Right forelimb (tissue), 1 donor: ENCODE results near the gene SPNS3.
A peak's percentile ranks its signal among the peaks of the same experiment; 100 is the strongest.

Experiments
- DNase-seq: peaks from one replicate; pipeline ENCODE4 v3.0.0-alpha.2; 2018

The SPNS3 gene

DNA sequence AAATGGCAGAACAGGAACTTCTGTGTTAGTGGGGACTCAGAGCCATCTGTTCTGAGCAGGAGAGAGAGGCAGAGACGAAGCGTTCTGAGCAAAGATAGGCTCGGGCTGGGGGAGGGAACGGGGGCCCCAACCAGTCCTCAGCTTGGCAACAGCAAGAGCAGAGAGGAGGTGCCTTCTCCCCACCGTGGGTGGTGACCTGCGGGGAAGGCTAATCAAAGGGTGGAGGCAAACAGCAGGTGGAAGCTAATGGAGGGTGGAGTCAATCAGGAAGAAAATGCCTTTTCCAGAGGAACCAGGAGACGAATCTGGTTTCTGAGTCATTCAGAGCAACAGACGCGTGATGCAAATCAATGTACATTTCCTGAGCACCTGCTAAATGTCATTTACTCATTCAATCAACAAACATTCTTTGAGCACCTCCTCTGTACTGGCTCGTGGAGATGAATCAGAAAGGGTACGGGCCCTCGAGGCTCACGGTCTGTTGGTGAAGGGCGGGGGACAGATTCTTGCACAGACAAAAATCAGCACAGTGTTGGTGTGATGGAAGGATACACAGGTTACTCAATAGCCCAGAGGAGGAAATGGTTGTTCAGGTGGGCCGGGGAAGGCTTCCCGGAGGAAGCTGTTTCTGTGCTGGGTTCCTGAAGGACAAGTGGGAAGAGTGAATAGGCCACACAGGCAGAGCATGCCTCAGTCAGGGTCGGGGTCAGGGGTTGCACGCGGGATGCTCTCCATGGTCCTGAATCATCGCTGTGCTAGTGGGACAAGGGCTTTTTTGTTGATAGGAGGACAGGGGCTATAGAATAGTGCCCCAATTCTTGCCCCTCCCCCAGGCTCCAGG is 59.2 kb downstream of the SPNS3 start:
- no peak for DNase-seq

- DNase-seq = no peak
These were observed 63.5 kb downstream of the SPNS3 start for GRCh38 chr17:4497101-4497824.

DNA sequence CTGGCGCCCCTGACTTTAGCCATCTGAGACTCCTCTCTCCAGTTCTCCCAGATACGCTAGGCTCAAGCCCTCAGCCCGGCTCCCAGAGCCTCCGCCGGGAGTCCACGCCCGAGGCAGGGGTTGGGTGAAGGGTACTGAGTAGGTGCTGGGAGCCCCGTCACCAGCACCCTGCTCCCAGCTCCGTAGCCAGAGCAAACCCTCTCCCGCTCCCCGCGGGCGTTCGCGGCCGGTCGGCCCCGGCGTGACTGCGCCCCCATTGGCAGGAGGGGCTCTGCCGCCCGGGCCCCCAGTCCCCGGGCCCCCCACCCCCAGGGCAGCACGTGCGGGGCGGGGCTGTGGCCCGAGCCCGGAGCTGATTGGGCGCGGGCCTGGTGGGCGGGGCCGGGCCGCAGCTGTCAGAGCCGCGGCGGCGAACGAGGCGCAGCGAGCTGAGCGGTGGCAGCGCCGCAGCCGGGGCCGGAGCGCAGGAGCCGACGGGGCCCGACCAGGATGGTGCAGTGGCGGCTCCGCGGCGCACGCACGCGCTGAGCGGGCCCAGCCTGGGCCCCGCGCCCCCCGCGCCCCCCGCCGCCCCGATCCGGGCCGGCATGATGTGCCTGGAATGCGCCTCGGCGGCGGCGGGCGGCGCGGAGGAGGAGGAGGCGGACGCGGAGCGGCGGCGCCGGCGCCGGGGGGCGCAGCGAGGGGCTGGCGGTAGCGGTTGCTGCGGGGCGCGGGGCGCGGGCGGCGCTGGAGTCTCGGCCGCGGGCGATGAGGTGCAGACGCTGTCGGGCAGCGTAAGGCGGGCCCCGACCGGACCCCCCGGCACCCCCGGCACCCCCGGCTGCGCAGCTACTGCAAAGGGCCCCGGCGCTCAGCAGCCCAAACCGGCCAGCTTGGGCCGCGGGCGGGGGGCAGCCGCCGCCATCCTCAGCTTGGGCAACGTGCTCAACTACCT is 65.0 kb downstream of the SPNS3 start, which contains the start of gene SPNS2:
TSS of gene SPNS2 (plus strand) at position 421 of the 937 bp plus-strand sequence. CDS start at position 588, 167 bp downstream.
- peak; percentile 73 for DNase-seq

DNA sequence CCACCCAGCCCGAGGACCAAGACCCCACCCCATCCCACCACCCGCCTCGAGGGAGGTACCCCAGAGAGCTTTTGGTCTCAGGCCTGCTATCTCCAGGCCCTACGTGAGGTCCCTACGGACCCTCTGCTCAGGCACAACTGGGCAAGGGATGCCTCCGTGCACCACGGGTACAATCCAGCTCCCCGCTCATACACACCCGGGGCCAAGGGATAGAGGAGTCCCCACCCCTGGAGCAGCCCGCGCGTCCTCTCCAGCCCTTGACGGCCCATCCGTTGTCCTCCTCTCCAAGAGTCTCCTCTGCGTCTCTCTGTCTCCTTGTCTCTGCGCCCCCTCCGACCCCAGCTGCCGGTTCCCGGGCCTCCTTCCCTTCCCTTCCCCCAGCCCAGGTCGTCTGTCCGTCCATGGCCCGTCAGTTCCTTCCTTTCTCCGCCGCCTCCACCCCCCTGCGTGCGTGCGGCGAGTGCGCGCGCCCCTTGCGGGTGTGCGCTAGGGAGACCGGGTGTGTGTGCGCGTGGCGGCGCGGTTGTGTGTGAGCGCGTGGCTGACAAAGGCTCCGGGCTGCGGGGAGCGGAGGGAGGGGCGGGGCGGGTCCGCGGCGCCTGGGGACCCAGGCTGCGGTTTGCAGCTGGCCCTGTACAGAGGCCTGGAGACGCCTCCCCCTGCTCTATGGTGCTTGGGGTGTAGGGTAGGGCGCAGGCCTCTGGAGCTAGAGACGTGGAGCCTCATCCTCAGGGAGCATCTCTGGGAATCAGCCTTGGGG is 65.9 kb downstream of the SPNS3 start:
- no peak for DNase-seq

GRCh38 chr17:4500191-4500571 is 66.4 kb downstream of the SPNS3 start:
- DNase-seq = no peak

DNA sequence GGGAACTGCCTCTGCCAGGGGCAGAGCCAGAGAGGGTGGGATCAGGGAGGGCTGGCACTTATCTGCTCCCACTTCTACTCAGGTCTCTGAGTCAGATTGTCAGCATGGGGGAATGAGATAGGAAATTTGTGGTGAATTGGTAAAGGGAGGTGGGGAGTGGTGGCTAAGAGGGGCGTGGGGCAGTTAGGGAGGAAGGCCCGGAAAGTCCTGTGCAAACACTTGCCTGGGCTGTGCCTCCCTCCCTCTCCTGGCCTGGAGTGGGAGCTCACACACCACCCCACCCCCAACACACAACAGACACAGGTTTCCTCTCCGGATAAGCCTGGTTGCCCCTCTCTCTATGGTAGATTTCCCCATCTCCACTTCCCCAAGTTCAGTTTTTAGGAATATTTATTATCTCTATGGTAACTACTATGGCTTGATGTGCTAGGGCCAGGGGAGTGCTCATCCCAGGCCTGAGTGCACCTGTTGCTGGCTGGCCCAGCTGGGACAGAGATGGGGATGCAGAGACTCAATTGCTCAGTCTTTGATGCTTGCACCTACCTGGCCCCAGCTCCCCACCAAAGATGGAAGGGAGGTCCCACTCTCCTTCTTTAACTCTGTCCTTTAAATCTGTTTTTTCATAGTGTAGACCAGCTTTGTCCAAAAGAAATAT is 67.7 kb downstream of the SPNS3 start:
- DNase-seq = no peak

DNA sequence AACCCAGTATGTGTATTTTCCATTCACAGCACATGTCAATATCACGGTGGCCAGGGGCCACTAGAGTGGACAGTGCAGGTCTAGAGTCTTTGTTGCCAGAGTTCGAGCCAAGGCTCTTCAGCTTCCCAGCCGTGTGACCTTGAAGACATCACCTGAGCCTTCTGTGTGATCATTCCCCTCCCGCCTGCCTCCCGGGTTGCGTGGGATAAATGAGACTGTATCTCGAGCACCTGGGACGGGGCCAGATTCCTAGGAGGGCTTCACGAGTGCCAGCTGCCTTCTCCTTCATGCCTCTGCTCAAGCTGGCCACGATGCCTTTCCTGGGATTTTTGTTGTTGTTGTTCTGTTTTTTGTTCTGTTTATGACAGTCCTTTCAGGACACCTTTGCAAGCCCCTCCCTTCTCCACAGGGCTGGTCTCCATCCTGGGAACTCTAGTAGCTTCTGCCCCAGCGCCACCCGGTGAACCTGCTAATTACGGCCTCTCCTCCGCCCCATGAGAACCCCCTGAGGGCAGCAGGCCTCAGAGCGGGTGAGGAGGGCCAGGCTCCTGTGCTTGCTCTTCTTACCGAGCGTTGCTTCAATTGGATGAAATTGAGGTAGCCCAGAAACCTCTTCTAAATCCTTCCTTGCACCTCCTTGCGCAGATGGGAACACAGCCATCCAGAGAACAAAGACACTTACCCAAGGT is 68.9 kb downstream of the SPNS3 start:
- no peak for DNase-seq

GRCh38 chr17:4503283-4504025 is 69.7 kb downstream of the SPNS3 start:
- DNase-seq = no peak

- no peak for DNase-seq
These were observed 70.4 kb downstream of the SPNS3 start for GRCh38 chr17:4504188-4504587.

DNA sequence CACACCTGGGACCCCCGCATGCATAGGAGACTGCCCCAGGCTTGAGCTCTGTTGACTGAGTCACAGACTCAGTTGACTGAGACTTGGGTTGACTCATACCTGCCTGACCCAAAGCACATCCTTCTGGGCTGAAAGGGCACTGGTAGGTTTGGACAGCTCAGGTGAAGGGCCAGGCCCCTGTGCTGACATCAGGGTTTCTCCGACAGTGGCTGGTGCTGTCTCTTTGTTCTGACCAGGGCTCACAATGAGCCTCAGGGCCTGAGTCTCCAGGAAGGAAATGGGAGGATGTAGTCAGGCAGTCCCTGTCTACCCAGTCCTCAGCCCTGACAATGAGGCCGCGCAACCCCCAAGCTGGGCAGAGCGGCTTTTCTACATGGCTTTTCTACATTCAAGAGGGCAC is 71.4 kb downstream of the SPNS3 start:
- no peak for DNase-seq

GRCh38 chr17:4506175-4506813 is 72.6 kb downstream of the SPNS3 start:
- DNase-seq = peak; percentile 67

GRCh38 chr17:4506892-4507291 is 73.2 kb downstream of the SPNS3 start:
- no peak for DNase-seq

DNA sequence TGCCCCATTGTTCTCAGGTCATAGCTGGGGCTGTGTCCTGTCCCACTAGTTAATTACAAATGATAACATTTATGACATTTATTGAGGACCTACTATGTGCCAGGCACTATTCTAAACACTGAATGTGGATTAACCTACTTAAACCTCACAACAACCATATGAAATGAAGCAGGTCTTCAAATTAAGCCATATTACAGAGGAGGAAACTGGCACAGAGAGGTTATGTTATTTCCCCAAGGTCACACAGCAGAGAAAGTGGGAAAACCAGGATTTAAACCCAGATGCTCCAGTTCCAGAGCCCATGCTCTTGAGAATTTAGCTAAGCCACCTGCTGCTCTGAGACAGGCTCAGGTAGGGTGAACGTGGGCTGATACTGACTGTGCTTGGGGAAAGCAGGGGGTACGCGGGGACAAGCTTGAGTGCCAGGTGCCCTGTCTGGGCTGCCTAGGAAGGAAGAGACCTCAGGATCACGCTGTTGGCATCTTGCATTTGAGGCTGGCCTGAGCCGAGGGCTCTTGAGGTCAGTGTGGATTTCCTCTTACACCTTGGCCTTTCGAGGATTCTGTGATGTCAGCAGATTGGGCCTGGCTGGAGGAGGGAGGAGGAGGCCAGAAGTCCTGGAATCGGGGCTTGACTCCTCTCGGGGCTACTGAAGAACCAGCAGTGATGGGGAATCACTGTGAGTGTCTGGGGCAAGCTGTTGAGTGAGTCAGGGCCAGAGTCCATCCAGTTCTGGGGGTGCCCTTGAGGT is 73.8 kb downstream of the SPNS3 start:
- DNase-seq = no peak

DNA sequence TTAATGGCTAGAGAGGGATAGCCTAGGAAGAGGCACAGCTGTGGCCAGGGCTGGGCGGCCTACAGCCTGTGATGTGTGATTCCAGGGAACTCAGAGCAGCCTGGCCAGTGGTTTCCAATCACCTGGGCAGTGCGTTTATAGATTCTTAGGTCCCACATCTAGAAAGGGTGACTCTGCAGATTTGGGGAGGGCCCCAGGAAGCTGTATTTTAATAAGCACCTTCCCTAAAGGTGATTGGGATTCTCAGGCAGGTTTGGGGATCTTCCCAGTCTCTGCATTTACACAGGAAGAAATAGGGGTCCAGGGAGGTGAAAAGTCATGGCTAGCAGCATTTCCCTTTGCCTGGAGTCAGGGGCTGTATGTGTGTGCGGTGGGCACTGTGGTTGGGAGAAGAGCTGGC is 74.5 kb downstream of the SPNS3 start:
- no peak for DNase-seq

- no peak for DNase-seq
These were observed 75.7 kb downstream of the SPNS3 start for GRCh38 chr17:4509401-4509800.

- no peak for DNase-seq
These were observed 76.3 kb downstream of the SPNS3 start for GRCh38 chr17:4509923-4510617.

DNA sequence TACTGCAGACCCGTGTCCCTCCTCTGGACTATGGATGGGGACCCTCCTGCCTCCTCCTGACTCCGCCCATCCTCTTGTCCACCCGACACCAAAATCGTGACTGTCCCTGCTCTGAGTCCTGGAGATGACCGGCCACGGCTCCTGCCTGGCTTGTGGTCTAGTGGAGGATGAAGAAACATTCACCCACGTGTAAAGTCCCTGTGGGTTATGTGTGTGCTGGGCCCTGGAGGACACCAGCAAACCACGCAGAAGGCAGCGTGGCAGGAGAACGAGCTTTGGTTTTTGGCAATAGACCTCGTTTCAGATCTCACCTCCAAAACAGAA is 76.8 kb downstream of the SPNS3 start:
- no peak for DNase-seq

DNA sequence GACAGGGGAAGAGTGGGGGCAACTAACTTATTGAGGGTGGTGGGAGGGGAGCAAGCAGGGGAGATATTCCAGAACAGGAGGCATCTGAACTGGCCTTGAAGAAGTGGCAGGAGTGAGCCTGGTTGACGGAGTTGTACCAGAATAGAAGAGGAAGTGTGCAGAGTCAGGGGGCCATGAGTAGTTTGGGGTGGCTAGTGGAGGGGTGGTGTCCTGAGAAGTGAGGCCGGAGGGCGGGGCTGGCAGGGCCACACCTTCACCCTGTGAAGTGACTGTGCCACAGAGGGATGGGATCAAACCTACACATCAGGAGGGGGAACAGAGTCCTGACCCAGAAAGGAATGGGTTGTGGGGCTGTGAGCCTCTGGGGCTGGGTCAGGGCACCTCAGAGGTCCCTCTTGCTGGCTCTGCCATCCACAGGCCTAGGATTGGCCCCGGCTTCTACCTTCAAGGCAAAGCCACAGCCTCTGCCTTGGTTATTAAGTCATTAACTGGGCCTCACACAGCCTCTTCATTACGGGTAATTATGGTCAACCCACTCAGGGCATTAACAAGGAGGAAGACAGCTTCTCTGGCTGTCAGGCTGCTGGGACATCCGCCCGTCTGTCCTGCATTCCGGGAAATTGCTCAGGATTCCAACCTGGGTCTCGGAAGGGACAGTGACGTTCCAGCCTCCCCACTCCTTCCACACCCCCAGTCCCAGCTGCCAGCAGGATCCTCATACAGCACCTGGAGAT is 77.6 kb downstream of the SPNS3 start:
- DNase-seq = no peak
